GM18868 (cell line): ENCODE measurements around the gene ATP2B2.

Source experiments
- ATAC-seq: cut with Tn5 transposase; IDR thresholded peaks from one replicate; pipeline ENCODE4 v1.9.1; 2021; ENCODE audit warnings: mild to moderate bottlenecking, moderate library complexity; ENCODE audit not compliant: unreplicated experiment

The ATP2B2 gene

DNA sequence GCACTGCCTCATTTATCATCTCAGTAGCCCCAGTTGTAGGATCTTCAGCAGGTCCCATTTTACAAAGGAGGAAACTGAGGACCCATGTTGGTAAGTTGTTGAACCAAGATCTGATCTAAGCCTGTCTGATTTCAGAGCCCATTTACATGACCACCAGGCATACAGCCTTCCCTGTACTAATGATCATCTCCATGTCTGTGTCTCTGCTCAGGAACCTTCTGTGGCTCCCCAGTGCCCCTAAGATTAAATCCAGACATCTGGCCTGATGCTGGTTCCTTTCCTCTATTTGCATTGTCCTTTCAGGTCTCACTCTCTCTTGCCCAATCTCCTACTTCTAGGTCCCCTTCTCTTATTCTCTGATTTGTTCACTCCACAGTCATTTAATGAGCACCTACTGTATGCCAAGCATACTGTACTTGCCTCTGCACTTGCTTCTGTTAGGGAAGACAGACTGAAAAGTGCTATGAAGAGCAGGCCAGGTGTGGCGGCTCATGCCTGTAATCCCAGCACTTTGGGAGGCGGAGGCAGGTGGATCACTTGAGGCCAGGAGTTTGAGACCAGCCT, 32.4 kb downstream of the ATP2B2 start:
- no peak for ATAC-seq

GRCh38 chr3:10471054-10471688, 34.2 kb downstream of the ATP2B2 start:
- no peak for ATAC-seq

DNA sequence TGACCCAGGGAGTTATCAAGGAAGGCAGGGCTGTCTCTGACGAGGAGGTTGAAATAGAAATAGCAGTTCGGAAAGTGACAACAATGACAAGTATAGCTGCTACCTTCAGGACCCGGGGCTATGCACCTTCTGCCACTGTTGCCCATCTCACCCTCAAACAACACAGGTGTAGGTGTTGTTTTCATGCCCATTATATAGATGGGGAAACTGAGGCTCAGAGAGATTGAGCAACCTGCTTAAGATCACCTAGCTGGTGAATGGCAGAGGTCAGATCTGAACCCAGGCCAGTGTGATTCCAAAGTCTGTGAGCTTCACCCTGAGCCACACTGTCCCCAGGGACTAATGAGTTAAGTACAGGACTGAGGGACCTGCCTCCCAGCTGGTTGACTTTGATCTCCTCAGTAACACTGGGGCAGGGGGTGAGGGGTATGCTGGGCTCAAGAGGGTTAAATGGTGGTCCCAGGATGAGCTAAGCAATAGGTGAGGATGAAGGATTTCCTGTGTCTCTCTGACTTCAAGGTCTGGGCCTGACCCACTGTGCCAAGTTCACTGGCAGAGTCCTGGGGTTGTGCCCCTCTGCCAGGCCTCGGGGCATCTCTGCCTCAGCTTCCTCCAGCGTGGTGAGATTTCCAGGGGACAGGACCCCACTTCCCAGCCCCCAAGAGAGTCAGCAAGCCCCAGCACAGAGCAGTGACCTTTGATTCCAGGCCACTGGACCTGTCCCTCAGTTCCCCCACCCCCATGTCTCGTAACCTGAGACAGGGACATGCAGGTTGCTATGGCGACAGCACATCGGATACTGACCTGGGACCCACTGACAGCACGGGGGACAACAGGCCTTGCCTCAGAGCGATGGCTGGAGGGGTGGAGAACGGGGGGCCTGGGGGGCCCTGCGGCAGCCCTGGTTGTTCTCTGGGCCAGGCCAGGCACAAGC, 35.0 kb downstream of the ATP2B2 start:
- ATAC-seq = no peak

GRCh38 chr3:10469441-10470119, 35.8 kb downstream of the ATP2B2 start:
- ATAC-seq = no peak

GRCh38 chr3:10468613-10469354, 36.6 kb downstream of the ATP2B2 start:
- no peak for ATAC-seq

- no peak for ATAC-seq
These were observed 37.3 kb downstream of the ATP2B2 start for GRCh38 chr3:10467904-10468612.

- no peak for ATAC-seq
These were observed 38.2 kb downstream of the ATP2B2 start for GRCh38 chr3:10467204-10467603.

- no peak for ATAC-seq
These were observed 39.2 kb downstream of the ATP2B2 start for GRCh38 chr3:10466186-10466585.

DNA sequence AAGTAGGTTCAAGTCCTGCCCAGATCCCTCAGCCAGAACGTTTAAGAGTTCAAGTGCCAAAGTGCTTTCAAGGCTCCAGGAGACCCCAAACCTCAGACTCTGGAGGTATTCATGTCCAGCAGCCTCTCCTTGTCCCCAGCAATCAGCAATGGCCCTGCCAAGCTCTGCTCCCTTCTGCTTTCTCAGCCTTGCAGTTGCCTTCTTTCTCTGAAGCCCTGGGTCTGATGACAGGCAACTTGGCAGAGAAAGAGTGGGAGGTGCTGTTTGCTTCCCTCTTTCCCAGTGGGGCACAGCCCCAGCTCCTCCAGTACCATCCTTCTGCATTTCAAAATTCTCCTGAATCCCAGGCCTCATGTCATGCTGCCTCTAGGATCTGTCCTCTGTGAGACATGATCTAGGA, 40.2 kb downstream of the ATP2B2 start:
- ATAC-seq = no peak

DNA sequence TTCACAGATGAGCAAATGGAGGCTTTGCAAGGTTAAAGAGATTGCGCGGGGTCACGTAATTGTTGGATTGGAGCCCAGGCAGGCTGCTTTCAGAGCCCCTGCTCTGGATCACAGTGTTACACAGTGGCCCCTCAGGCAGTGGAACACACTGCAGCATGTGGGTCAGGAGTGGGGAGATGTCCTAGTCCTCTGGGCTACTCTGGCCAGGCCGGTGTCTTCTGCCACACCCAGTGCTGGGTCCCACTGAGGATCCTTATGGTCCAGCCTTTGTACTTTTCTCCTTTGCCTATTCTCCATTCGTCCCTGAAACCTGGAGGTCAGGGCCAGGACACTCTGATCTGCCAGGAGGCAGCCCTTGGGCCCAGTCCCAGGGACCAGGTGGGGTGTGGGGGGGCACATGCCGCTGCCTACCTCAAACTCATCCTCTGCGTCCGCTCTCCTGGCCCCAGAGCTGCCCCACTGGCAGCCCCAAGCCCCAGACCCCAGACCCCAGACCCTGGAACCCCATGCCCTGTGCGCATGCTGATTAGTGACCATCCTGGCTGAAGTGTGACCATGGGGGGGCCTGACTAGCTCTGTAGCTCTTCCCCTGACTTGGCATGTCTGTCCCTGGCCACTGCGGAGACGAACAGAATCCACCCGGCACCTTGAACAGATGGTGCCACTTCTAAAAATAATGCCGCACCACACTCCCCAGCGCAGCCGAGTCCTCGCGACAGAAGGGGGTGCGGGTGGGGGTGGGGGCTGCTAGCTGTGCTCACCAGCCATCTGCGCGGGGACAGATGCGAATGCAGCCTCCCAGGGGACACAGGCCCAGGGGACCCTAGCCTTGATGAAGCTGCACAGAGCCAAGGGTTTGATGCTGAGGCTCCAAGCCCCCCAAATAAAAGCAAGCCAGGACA, 41.6 kb downstream of the ATP2B2 start:
- no peak for ATAC-seq

GRCh38 chr3:10462641-10463532, 42.5 kb downstream of the ATP2B2 start:
- ATAC-seq = no peak

DNA sequence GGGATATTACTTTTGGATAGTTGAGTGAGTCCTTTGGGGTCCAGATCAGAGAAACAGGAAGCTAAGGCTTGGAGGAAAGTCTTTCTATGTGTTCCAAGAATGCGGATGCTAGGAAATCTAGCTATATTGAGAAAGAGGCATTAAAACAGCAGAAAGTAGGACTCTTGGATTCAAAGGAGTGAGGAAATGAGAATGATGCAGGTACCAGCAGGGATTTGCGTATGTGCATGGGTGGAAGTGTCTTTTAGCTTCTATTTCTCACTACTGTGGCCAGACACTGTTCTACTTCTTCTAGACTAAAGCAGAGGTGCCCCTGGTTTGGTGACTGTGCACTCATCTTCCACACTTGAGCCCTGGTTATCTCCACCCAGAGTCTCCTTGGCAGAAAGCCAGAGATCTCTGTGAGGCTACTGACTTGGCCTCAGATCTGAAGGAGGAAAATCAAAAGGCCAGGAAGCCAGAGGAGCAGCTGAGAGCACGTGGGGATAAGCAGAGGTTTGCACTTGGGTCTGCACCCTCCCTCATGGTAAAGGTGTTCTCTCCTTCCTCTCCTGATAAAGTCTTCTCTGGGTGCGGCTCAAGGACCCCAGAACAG, 44.3 kb downstream of the ATP2B2 start:
- ATAC-seq = no peak

DNA sequence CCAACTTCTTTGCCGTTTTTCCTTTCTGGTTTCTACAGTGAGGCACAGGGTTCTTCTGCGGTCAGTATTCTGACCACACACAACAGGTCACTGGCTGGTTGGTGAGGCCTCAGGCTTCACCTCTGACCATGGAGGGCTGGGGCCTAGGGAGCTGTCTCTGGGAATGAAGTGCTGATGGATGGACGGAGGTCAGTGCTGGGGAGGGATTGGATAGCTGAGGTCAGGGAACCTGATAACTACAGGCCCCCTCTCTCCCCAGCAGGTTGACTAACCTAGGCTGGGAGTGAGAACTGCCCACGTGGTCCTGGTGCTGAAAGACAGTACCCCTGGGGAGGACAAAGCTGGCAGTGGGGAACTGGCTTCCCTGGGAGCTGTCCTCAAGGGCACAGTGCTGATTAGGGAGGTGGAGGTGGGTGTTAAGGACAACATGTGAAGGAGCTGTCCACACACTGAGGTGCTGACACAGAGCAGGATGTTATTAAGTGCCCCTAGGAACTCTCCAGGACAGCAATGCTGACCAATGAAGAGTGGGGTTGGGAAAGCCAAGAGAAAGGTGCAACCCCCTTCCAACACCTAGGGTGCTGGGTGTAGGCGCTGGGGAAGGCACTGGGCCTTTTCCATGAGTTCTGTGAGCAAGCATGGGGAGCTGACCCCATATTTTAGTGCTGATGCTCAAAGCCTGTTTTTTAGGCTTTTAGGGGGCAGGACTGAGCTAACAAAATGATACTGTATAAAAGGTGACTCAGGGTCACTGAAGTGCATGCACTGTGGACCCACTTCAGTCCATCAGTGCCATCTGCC, 45.2 kb downstream of the ATP2B2 start:
- no peak for ATAC-seq

- no peak for ATAC-seq
These were observed 47.8 kb downstream of the ATP2B2 start for GRCh38 chr3:10457560-10457959.

DNA sequence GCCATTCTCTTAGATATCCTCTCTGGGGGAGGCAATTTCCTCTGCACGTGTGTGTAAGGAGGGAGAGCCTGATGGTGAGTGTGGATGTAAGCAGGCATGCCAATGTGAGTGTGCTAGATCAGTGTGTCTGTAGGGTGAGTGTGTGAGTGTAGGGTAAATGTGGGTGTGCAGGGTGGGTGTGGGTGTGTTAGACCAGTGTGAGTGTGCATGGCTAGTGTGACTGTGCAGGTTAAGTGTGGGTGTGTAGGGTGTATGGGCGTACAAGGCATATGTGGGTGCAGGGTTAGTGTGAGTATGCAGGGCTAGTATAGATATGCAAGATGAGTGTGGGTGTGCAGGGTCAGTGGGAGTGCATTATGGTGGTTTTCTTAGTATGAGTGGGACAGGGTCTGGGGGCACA, 48.4 kb downstream of the ATP2B2 start:
- no peak for ATAC-seq

DNA sequence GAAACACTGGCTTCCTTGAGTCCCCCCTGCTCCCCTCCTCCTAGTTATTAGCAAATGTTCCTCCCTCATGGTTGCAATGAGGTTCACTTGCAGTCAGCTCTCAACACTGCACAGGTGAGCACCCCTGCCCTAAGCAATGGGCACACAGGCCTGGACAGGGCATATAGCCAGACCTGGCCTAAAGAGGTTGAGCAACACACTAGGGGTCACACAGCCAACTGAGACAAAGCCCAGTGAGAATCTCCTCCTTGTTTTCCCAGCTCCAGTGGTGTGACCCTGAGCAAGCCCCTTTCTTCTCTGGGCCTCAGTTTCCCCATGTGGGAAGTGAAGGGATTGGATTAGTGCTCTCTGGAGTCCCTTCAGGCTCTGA, 49.9 kb downstream of the ATP2B2 start:
- no peak for ATAC-seq
